ENCODE results near the gene ZNF768.
"Not testable (repeated sequence)": the region's sequence is repeated elsewhere in the genome, so short reads cannot be mapped to it uniquely, and the experiment has no call there.

Gene ZNF768

DNA sequence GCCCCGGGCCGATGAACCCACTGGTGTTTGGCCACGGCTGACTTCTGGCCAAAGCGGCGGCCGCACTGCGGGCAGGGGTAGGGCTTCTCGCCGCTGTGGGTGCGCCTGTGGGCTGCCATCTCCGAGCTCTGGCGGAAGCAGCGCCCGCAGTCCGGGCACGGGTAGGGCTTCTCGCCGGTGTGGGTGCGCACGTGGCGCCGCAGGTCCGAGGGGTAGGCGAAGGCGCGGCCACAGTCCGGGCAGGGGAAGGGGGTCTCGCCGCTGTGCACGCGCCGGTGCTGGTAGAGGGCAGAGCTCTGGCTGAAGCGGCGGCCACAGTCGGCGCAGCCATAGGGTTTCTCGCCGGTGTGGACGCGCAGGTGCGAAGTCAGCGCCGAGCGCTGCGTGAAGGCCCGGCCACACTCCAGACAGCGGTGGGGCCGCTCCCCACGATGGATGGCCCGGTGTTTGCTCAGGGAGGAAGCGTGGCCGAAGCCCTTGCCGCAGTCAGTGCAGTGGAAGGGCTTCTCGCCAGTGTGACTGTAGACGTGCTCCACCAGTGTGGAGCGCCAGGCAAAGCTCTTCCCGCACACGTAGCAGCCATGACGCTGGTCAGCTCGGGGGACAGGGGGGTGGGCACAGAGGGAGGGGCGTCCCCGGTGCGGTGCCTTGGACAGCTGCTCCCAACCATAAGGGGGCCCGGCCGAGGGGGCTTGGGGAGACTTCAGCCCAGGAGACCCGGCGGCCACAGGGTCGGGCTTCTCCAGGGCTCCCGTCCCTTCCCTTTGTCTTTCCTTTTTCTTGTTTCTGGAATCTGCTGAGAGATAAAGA is 29.2 kb upstream of the ZNF768 start:
- DNase-seq (ENCODE audit: low read depth, low spot score) = no peak

DNA sequence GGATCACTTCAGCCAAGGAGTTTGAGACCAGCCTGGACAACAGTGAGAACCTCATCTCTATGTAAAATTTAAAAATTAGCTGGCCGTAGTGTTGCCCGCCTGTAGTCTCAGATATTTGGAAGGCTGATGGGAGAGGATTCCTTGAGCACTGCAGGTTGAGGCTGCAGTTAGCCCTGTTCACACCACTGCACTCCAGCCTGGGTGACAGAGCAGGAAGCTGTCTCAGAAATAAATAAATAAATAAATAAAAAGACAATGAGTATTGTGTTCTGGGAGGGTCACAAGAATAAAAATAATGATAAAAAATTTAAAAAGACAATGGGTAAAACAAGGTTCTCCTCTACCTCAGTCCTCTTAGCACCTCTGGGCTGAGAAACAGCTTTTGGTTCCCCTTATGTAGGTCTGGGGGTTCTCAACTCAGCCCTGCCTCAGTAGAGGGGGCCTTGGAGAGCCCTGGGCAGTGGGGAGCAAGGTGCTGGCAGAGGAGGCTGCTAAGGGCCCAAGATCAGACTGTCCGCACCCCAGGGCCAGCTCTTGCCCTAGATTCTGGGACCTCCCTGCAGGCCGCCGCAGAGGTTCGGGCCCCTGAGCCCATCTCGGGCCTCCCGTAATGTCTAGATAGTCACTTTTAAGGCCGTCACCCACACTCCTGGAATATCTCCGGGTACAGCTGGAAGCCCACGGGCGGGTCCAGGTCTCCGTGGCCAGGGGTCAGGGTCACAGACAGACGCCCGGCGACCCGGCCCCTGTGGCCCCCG is 28.4 kb upstream of the ZNF768 start:
- DNase-seq (ENCODE audit: low read depth, low spot score) = no peak

DNA sequence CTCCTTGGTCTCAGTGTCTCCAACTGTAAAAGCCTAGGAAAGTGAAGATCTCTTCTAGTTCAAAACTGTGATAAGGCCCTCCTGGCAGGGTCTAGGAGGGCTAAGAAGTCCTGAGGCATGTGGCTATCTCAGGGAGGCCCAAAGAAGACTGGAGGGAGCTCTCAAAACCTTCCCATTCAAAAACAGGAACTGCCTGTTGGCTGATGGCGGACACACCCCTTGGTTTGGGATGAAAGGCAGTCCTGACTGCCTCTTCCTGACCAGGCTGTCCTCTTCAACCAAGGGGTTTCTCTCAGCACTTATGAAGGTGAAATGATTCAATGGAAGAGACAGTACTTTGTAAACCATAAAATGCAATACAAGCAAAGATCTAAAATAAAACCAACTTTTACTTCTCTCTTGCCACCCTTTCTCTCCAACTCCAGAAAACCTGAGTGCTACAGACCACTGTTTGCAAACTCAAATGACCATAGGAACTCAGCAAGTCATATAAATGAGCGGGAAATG is 27.1 kb upstream of the ZNF768 start:
- DNase-seq (ENCODE audit: low read depth, low spot score) = no peak

DNA sequence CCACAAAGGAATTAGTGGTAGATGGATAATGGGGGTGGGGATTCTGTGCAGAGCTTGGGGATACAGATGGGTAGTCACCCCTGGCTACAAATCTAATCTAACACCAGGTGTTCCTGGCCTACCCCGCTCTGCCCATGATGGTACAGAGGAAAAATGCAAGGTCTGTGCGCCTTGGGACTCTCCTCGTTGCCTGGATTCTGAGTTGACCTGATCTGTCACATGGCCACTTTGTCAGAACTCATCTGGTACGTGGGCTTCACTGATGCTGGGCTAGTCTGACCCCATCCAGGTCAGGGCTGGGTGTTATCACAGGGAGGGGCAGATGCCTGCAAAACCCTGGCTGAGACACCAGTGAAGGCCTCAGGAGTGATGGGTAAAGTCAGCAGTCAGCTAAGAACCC is 26.6 kb upstream of the ZNF768 start:
- DNase-seq (ENCODE audit: low read depth, low spot score) = no peak

DNA sequence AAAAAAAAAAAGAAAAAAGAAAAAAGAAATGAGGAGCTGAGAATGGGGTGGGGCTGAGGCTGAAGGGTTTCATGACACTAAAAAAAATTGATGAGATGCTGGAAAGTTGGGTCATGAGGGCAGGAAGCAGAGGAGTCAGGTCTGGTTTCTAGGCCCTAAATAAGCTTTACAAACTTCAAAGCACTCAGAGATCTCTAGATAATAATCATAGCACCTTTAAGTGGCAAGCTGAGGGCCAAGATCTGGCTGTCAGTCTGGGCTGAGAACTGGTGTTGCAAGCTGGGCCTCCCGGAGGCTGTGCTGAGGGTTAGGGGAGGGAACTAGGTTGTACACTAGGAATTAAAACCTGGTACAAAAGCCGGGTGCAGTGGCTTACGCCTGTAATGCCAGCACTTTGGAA is 25.4 kb upstream of the ZNF768 start:
- DNase-seq (ENCODE audit: low read depth, low spot score) = no peak

DNA sequence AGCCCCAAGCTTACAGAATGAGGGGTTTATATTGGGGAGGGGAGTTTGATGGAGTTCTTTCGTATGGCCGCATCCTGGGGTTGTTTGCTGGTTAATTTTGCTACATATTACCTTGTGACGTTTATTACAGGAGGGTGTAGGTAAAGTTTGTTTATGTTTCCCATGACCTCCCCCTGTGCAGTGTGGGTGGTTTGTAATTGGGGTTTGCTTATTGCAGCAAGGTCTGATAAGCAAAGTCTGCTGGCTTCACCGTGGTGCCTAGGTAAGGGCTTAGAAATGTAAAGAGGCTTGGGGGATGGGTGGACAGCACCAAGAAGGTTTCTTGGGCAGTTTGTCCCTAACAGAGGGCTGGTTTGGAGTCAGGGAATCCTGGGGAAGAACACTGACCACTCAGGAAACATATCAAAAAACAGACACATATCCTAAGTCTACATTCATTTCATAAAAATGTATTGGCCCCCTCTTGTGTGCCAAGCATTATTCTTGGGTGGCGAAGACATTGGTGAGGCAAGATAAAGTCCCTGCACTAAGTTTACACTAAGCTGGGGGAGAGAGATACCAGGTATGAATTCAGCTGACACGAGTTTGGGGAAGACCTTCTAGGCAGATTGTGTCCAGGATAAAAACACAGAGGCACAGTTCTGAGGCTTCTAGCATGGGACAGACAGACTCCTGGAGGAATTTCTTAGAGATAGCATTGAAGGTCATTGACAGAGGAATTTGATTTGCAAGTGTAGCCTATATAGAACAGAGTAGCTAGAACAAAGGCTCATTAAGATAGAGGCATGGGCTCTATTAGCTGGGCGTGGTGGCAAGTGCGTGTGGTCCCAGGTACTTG is 22.3 kb upstream of the ZNF768 start:
- DNase-seq (ENCODE audit: low read depth, low spot score) = no peak

DNA sequence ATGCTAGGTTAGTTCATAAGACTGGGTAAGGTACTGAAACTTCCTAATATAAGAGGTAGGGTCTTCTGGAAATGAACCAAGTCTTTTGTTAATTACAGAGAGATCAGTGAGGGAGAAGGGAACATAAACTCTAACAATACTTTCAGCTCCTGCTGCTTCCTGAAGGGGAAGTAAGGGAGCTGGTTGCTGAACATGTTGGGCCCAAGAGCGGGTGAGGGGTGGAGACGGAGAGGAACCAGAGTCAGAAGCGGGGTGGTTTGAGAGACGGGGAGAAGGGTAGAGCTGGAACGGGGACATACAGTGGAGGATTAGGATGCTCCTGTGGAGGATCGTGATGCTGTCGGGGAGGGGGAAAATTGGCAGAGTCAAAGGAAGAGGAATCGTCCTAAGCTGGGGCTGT is 19.7 kb upstream of the ZNF768 start:
- DNase-seq (ENCODE audit: low read depth, low spot score) = no peak

DNA sequence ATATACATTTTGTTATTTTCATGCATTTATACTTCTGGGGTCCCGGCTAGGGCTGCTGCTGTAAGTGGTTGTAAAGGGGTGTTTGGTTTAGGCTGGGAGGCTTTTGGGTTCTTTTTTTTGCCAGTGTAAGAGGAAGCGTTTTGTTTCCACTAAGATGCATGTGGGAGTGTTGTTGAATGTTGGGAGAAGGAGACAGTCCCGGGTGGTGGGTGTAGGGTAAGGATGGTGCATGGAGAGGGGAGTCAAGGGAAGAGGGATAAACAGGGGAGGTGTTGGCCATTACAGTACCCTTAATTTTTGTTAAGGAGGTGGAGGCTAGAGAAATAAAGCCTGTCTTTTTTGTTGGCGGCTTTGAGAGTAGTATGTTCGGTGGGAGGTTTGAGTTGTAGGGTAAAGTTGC is 16.7 kb upstream of the ZNF768 start:
- DNase-seq (ENCODE audit: low read depth, low spot score) = no peak

DNA sequence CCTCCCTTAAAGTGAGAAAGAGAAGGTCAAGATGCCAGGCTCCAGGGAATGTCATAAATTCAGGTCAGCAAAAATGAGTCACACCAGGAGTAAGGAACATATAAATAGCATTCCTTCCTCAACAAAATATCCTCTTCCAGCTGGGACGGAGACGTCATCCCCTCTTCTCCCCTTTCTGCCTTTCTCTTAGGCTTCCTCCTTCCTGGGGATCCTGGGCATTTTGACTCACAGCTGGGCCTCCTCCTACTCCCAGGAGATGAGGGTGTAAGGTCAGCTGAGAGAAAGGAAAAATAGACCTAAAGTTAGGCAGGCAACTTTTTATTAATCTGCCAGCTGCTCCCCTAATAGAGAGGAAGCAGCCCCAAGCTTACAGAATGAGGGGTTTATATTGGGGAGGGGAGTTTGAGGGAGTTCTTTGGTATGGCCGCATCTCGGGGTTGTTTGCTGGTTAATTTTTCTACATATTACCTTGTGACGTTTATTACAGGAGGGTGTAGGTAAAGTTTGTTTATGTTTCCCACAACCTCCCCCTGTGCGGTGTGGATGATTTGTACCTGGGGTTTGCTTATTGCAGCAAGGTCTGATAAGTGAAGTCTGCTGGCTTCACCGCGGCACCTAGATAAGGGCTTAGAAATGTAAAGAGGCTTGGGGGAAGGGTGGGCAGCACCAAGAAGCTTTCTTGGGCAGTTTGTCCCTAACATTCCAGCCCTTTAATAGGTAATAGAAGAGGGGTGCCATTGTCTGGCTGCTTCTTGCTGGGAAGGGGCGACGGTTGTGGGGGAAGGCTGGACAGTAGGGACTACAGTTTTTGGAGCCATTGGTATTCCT is 15.3 kb upstream of the ZNF768 start:
- DNase-seq (ENCODE audit: low read depth, low spot score) = no peak

DNA sequence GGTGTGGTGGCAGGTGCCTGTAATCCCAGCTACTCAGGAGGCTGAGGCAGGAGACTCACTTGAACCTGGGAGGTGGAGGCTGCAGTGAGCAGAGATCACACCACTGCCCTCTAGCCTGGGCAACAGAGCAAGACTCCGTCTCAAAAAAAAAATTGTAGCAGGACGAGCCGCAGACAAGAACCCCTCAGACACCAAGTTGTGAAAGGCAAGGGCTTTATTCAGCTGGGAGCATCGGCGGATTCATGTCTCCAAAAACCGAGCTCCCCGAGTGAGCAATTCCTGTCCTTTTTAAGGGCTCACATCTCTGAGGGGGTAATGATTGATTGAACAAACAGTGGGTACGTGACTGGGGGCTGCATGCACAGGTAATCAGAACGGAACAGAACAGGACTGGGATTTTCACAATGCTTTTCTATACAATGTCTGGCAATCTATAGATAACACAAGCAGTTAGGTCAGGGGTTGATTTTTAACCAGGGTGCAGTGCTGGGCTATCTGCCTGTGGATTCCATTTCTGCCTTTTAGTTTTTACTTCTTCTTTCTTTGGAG is 14.6 kb upstream of the ZNF768 start:
- DNase-seq (ENCODE audit: low read depth, low spot score) = not testable (repeated sequence)

DNA sequence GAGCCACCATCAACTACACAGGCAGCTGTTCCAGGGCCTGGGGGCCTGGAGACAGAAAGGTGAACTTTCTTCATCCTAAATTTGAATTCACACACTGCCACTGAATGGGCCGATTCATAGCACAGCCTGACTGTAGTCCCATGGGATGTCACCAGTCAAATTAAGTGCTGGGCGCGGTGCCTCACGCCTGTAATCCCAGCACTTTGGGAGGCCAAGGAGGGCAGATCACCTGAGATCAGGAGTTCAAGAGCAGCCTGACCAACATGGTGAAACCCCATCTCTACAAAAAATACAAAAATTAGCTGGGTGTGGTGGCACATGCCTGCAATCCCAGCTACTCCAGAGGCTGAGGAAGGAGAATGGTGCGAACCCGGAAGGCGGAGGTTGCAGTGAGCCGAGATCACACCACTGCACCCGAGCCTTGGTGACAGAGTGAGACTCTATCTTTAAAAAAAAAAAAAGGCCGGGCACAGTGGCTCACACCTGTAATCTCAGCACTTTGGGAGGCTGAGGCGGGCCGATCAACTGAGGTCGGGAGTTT is 13.7 kb upstream of the ZNF768 start:
- not testable (repeated sequence) for DNase-seq (ENCODE audit: low read depth, low spot score)

DNA sequence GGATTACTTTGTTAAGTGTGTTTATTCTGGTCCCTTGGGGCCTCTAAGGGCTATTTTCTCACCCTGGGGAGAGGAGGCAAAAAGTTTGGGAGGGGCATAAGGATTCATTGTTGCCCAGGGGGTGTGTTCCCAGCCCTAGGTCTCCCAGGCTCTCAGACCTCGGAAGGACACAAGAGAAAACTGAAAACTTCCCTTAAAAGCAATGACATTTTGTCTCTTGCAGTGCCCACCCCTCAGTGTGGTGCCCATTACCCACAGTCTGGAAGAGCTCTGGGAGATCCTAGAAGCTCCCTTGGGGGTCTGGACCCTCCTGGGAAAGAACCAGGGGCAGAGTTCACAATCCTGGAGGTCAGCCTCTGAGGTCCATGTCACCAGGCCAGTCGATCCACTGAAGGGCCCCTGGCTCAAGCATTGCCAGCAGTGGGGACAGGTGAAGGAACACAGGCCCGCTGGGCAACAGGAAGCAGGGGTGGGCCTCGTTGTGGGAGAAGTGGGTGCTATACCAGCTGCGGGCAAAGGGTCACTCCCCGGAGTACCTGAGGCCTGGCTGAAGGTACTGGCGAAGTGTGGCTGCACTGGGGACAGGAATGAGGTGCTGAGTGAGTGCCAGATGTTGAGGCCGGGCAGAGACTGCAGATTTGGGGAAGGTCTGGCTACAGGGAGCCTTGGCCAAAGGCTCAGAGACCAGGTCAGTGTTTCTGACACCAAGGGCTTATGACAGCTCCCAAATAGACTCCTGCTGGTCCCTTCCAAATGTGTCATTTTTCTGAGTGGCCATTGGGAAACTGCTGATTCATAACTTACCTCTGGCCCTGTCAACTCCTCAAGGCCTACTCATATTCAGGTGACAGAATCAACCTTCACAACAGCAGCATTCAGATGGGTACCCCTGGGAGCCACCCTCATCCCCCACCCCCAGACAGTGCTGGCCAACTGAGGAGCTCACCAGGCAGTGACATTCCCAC is 12.9 kb upstream of the ZNF768 start:
- DNase-seq (ENCODE audit: low read depth, low spot score) = no peak

DNA sequence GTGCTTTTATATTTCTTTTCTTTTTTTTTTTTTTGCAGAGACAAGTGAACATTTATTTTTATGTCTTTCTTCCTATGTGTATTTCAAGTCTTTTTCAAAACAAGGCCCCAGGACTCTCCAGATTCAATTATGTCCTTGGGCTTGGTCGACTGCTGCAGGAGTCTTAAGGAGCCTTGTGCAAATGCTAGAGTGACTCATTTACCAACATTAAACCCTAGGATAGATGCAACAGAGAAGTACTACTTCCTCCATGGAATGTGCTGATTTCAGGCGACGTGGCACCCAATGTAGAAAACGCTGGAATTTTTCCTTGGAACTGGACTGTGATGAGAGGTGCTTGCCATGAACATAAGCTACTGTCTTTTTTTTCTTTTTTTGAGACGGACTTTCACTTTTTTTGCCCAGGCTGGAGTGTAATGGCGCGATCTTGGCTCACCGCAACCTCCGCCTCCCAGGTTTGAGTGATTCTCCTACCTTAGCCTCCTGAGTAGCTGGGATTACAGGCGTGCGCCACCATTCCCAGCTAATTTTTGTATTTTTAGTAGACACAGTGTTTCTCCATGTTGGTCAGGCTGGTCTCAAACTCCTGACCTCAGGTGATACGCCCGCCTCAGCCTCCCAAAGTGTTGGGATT is 10.1 kb upstream of the ZNF768 start:
- DNase-seq (ENCODE audit: low read depth, low spot score) = not testable (repeated sequence)

DNA sequence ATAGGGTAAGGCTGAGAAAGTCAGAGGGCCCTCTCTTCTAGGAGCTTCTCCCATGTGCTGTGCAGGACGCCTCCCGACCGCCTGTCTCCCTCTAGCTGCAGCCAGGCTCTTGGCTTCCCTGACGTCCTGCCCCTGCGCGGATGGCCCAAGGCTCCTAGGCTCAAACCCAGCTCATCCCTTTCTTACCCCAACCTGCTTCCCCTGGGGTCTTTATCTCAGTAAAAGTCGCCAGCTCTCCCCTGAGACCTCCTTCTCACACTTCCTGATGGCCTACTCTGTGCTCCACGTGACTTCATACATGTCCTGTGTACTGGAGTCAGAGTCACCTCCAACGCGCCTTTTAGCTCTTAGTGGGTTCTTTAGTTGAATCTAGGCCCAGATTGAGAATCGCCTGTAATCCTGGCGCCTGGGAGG is 9.4 kb upstream of the ZNF768 start:
- peak; percentile 21 for DNase-seq (ENCODE audit: low read depth, low spot score)

DNA sequence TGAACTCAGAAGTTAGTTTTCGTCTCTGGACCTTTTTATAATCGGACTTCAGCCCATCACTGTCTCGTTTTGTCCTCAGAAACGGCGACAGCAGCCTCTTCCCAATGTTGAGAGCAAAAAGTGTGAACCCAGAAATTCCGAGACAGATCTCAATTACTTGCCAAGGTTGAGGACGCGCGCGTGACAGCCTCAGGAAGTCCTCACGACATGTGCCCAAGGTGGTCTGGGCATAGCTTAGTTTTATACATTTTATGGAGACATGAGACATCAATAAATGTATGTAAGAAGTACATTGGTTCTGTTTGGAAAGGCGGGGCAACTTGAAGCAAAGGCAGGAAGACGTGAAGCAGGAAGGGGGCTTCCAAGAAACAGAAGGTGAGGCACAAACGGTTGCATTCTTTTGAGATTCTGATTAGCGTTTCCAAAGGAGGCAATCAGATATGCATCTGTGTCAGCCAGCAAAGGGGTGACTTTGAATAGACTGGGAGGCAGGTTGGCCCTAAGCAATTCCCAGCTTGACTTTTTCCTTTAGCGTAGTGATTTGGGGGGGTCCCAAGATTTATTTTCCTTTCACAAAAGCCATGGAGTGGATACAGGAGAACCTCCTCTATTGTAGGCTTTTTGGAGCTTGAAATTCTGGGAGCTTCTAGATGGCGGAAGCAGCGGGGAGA is 8.9 kb upstream of the ZNF768 start:
- no peak for DNase-seq (ENCODE audit: low read depth, low spot score)

DNA sequence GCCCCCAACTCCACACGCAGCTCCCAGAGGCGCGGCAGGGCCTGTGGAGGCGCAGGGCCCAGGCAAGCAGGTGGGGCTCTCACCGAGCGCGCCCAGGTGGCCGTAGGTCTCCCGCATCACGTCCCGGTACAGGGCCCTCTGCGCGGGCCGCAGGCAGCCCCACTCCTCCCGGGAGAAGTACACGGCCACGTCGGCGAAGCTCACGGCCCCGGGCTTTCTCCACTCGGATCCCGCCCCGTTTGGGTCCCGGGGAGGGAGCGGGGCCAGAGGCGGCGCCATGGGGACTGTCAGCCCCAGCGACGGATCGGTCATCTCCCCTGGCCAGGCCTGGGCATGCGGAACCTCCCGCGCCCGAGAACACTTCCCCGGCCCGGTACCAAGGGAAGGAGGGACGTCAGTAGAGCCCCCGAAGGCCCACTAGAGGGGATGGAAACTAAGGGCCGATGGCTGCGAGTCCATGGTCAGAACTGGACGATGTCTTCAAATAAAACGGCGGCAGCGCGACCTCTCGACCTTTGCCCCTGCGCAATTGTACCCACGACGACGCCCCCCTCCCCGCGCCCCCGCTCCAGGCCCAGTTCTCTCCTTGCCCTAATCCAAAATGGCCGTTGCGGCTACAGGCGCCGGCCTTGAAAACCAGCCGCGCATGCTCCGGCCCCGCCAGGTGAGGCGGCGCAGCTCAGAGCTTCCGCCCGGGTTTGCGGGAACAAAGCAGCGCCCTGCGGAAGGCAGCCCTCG is 8.2 kb upstream of the ZNF768 start, which contains the start of gene ZNF747:
Gene ZNF747, minus strand, starts transcription at position 491 of the 738 bp plus-strand sequence. Its CDS starts 179 bp downstream, at position 312.
- DNase-seq (ENCODE audit: low read depth, low spot score) = peak; percentile 78

DNA sequence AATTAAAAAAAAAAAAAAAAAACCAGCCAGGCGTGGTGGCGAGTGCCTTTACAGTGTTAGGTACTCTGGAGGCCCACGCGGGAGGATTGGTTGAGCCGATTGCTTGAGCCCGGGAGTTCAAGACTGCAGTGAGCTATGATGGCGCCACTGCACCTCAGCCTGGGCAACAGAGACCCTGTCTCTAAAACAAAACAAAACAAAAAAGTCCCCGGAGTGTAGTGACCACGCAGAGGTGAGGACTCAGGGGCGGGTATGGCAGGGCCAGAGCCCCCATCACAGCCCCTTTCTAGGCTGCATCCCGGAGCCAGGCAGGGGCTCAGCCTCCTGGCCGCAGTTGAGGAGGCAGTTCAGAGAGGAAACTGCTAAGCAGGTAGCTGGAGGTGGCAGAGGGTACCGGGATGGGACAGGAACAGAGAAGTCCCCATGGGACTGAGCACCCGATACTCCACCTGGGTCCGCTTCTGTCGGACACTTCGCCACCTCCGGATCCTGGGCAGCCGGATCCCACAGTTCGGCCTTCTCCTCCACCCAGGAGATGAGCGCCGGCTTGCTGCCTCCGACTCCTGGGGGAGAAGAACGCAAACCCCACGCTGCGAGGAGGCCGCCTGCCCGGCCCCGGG is 7.5 kb upstream of the ZNF768 start:
- DNase-seq (ENCODE audit: low read depth, low spot score) = no peak
